Measurements from ENCODE around the gene GAL3ST1.
"Not testable (repeated sequence)": the region's sequence is repeated elsewhere in the genome, so short reads cannot be mapped to it uniquely, and the experiment has no call there.

GAL3ST1 gene

GRCh38 chr22:30572210-30572609 is 2.3 kb downstream of the GAL3ST1 start:
- Histone ChIP-seq H3K9me3 (no peaks in the 10 kb centered on the region), H3K4me3 (ENCODE audit: low read depth, low read length) (no peak overlapping the region), H3K36me3 (peaks cover 17% of the 10 kb centered on the region), H3K4me1 (peaks cover 16% of the 10 kb centered on the region), H3K27me3 (no peaks in the 10 kb centered on the region)
- no peak for DNase-seq
- TF ChIP-seq CTCF (IDR thresholded peaks at IDR 0.05; ENCODE audit: low read depth, low read length), result no peak

GRCh38 chr22:30569674-30570202 is 4.7 kb downstream of the GAL3ST1 start:
- H3K36me3 ChIP-seq, result no peaks in the 10 kb centered on the region

GRCh38 chr22:30568137-30568805 is 6.2 kb downstream of the GAL3ST1 start:
- no peak for DNase-seq
- Histone ChIP-seq H3K4me1 (peaks cover 3% of the 10 kb centered on the region), H3K27me3 (no peaks in the 10 kb centered on the region), H3K4me3 (ENCODE audit: low read depth, low read length) (no peak overlapping the region), H3K36me3 (no peaks in the 10 kb centered on the region), H3K9me3 (no peaks in the 10 kb centered on the region)
- no peak for TF ChIP-seq CTCF (IDR thresholded peaks at IDR 0.05; ENCODE audit: low read depth, low read length)

More at GRCh38 chr22:30569674-30570202, 4.7 kb downstream of the GAL3ST1 start:
- no peaks in the 10 kb centered on the region for H3K27me3 ChIP-seq
- no peak for DNase-seq
- no peak overlapping the region for H3K4me3 ChIP-seq (ENCODE audit: low read depth, low read length)
- H3K9me3 ChIP-seq, result no peaks in the 10 kb centered on the region
- H3K4me1 ChIP-seq, result peaks cover 2% of the 10 kb centered on the region
- no peak for TF ChIP-seq CTCF (IDR thresholded peaks at IDR 0.05; ENCODE audit: low read depth, low read length)

- H3K36me3 ChIP-seq; H3K9me3 ChIP-seq; H3K4me3 ChIP-seq (ENCODE audit: low read depth, low read length); DNase-seq; H3K4me1 ChIP-seq; H3K27me3 ChIP-seq: not testable (repeated sequence)
These were observed 7.2 kb downstream of the GAL3ST1 start for GRCh38 chr22:30567277-30567676.

- Histone ChIP-seq H3K36me3 (no peaks in the 10 kb centered on the region), H3K4me1 (peaks cover 3% of the 10 kb centered on the region), H3K4me3 (ENCODE audit: low read depth, low read length) (no peak overlapping the region), H3K27me3 (no peaks in the 10 kb centered on the region), H3K9me3 (no peaks in the 10 kb centered on the region)
- no peak for TF ChIP-seq CTCF (IDR thresholded peaks at IDR 0.05; ENCODE audit: low read depth, low read length)
- DNase-seq, result no peak
These were observed 8.3 kb downstream of the GAL3ST1 start for GRCh38 chr22:30566125-30566524.

- H3K9me3 ChIP-seq, result no peaks in the 10 kb centered on the region
- no peaks in the 10 kb centered on the region for H3K36me3 ChIP-seq
- H3K4me3 ChIP-seq (ENCODE audit: low read depth, low read length), result no peak overlapping the region
- peaks cover 3% of the 10 kb centered on the region for H3K4me1 ChIP-seq
- no peaks in the 10 kb centered on the region for H3K27me3 ChIP-seq
- DNase-seq, result no peak
- no peak for TF ChIP-seq CTCF (IDR thresholded peaks at IDR 0.05; ENCODE audit: low read depth, low read length)
These were observed 9.1 kb downstream of the GAL3ST1 start for GRCh38 chr22:30565341-30565740.
